SK-N-SH (cell line): Measurements from ENCODE around the gene FEZF1. TPM values are rescaled to one million over a fixed set of nuclear protein-coding genes. Genes with fewer than 3 reads are reported as not detected.

ENCODE experiments used
- CTCF ChIA-PET: fragments of 300-600, 350-600 bp; formaldehyde crosslinking; extraction: SDS; loops from one replicate; lab custom pipeline; 2021; lab: Yijun Ruan, JAX
- POLR2A ChIA-PET: fragments of 350-600 bp; sonication (Branson Sonifier 250); formaldehyde crosslinking; extraction: SDS; loops from one replicate; lab custom pipeline; 2020; ENCODE audit warnings: antibody characterized with exemption, inconsistent platforms; lab: Yijun Ruan, JAX
- DNase-seq: peaks from one replicate; pipeline ENCODE4 v3.0.0; 2012
- H2AFZ ChIP-seq: fragments of 200-600 bp; sonication (generic); 2 replicates; pipeline ENCODE4 v1.8.1; 2016; ENCODE audit warnings: antibody characterized with exemption, mild to moderate bottlenecking, low read depth
- H3F3A ChIP-seq: fragments of 200-600 bp; sonication (generic); replicated peaks from 2 replicates; pipeline ENCODE3; 2016; ENCODE audit warnings: antibody characterized with exemption, mild to moderate bottlenecking; ENCODE audit not compliant: insufficient read depth
- H3K27ac ChIP-seq, 2 experiments: fragments of 200-500 bp in 1 of 2; fragments of 200-600 bp in 1 of 2; sonication (Bioruptor generic) in 1 of 2; sonication (generic), shearing (Covaris generic) in 1 of 2; 2 replicates each; pipeline versions ENCODE4 v1.5.1 to v1.6.1; 2014 to 2016; ENCODE audit warnings: low read depth in 2 of 2, inconsistent platforms in 1 of 2, low read length in 1 of 2, mild to moderate bottlenecking in 1 of 2, mixed read lengths in 1 of 2
- H3K27me3 ChIP-seq: fragments of 200-600 bp; sonication (generic), shearing (Covaris generic); 2 replicates; pipeline ENCODE4 v1.6.1; 2016; ENCODE audit warnings: mixed run types; ENCODE audit not compliant: insufficient read depth
- H3K36me3 ChIP-seq, 2 experiments: fragments of 200-500 bp in 1 of 2; fragments of 200-600 bp in 1 of 2; sonication (Bioruptor generic) in 1 of 2; sonication (generic) in 1 of 2; replicated peaks in 1 of 2; 2 replicates each; pipeline versions ENCODE3 to v1.5.1; 2014 to 2016; ENCODE audit warnings: low read length in 1 of 2, mild to moderate bottlenecking in 1 of 2; ENCODE audit not compliant: insufficient read depth in 2 of 2, control insufficient read depth in 1 of 2
- H3K4me1 ChIP-seq, 2 experiments: fragments of 200-500 bp in 1 of 2; fragments of 200-600 bp in 1 of 2; sonication (Bioruptor generic) in 1 of 2; sonication (generic), shearing (Covaris generic) in 1 of 2; 2 replicates each; pipeline versions ENCODE4 v1.5.1 to v1.6.1; 2014 to 2016; ENCODE audit warnings: low read depth in 1 of 2, low read length in 1 of 2, mixed run types in 1 of 2; ENCODE audit not compliant: insufficient read depth in 2 of 2, control insufficient read depth in 1 of 2
- H3K4me2 ChIP-seq: fragments of 200-600 bp; sonication (generic), shearing (Covaris generic); 2 replicates; pipeline ENCODE4 v1.6.1; 2017; ENCODE audit warnings: mixed run types
- H3K4me3 ChIP-seq, 2 experiments: fragments of 200-500 bp in 1 of 2; fragments of 200-600 bp in 1 of 2; sonication (Bioruptor generic) in 1 of 2; sonication (generic), shearing (Covaris generic) in 1 of 2; 2 replicates each; pipeline versions ENCODE4 v1.5.1 to v1.8.1; 2014 to 2016; ENCODE audit warnings: low read depth in 2 of 2, inconsistent platforms in 1 of 2, low read length in 1 of 2, mild to moderate bottlenecking in 1 of 2, mixed read lengths in 1 of 2, moderate library complexity in 1 of 2
- H3K79me2 ChIP-seq: fragments of 200-600 bp; sonication (generic); 2 replicates; pipeline ENCODE4 v1.8.1; 2017; ENCODE audit warnings: mild to moderate bottlenecking; ENCODE audit not compliant: insufficient read depth
- H3K9ac ChIP-seq: fragments of 200-600 bp; sonication (generic); 2 replicates; pipeline ENCODE4 v1.6.1; 2017; ENCODE audit warnings: mixed run types
- H3K9me2 ChIP-seq: fragments of 200-600 bp; sonication (generic); 2 replicates; pipeline ENCODE4 v1.6.1; 2017; ENCODE audit warnings: mixed run types
- H3K9me3 ChIP-seq: fragments of 200-600 bp; sonication (generic); 2 replicates; pipeline ENCODE4 v1.6.1; 2017; ENCODE audit warnings: mixed run types, mild to moderate bottlenecking, moderate library complexity
- H4K20me1 ChIP-seq: fragments of 200-600 bp; sonication (generic); 2 replicates; pipeline ENCODE4 v1.6.1; 2017; ENCODE audit warnings: mild to moderate bottlenecking, mixed run types; ENCODE audit not compliant: insufficient read depth
- CTCF ChIP-seq: fragments of 200-600 bp; sonication (generic); IDR thresholded peaks from 2 replicates; pipeline ENCODE4 v1.6.1; 2017; ENCODE audit warnings: antibody characterized with exemption, mild to moderate bottlenecking, moderate library complexity
- EP300 ChIP-seq, 2 experiments: IDR thresholded peaks; 2 replicates each; pipeline versions ENCODE4 v1.4.0 to v1.6.1; 2012; ENCODE audit warnings: borderline replicate concordance in 1 of 2, low read depth in 1 of 2, low read length in 1 of 2
- NFIC ChIP-seq: IDR thresholded peaks from 2 replicates; pipeline ENCODE4 v1.4.0; 2012; ENCODE audit warnings: borderline replicate concordance
- POLR2AphosphoS5 ChIP-seq: IDR thresholded peaks from 2 replicates; pipeline ENCODE4 v1.6.1; 2012; ENCODE audit warnings: low read depth, low read length
- REST ChIP-seq: IDR thresholded peaks from 2 replicates; pipeline ENCODE4 v1.6.1; 2012; ENCODE audit warnings: mild to moderate bottlenecking, low read depth, low read length, moderate library complexity
- SIN3A ChIP-seq: IDR thresholded peaks from 2 replicates; pipeline ENCODE4 v1.6.1; 2012; ENCODE audit warnings: low read depth, mild to moderate bottlenecking, low read length, moderate library complexity, borderline replicate concordance
- SMC3 ChIP-seq: IDR thresholded peaks from 2 replicates; pipeline ENCODE4 v1.6.1; 2012; ENCODE audit warnings: low read depth, low read length, improper control_type of control experiment
- TEAD4 ChIP-seq: IDR thresholded peaks from 2 replicates; pipeline ENCODE4 v1.4.0; 2012; ENCODE audit warnings: mild to moderate bottlenecking, borderline replicate concordance; ENCODE audit not compliant: insufficient read depth
- ZBTB33 ChIP-seq: IDR thresholded peaks from 2 replicates; pipeline ENCODE4 v1.4.0; 2012; ENCODE audit warnings: low read depth, borderline replicate concordance
- WGBS: methylation state at CpG from one replicate; pipeline ENCODE4 v1.1.6; 2017; ENCODE audit warnings: low lambda C conversion rate; 5-methylcytosine and 5-hydroxymethylcytosine counted together
- polyA plus RNA-seq, 3 experiments: library from polyadenylated mRNA; depleted of rRNA; stranded (reverse); fragments of >200 nt; gene quantifications; 2 replicates each; pipeline ENCODE4 v1.2.3, GENCODE V29; 2012

FEZF1 gene
- polyA plus RNA-seq, 1 of the 3 experiments (the other 2 are of a cell fraction): not detected

GRCh38 chr7:122305475-122306319 lies 1.1 kb upstream of the FEZF1 start:
- H3K27ac ChIP-seq: no peak overlapping the region
- no peak overlapping the region for H2AFZ ChIP-seq
- H3K36me3 ChIP-seq: no peaks in the 10 kb centered on the region
- H3K9me2 ChIP-seq: no peaks in the 10 kb centered on the region
- no peaks in the 10 kb centered on the region for H3K79me2 ChIP-seq
- no peaks in the 10 kb centered on the region for H3K4me1 ChIP-seq
- no peaks in the 10 kb centered on the region for H3F3A ChIP-seq
- 8% methylated on average over 47 of the region's 65 CpGs for WGBS
- no peak overlapping the region for H3K9ac ChIP-seq
- H3K9me3 ChIP-seq: no peaks in the 10 kb centered on the region
- H3K27me3 ChIP-seq: peaks cover 96% of the 10 kb centered on the region
- ChIA-PET POLR2A (no interaction called here), CTCF (no interaction called here)
- no peak overlapping the region for H3K4me2 ChIP-seq
- DNase-seq: no peak
- TF ChIP-seq NFIC (no peak), EP300 (IDR thresholded peaks at IDR 0.05; ENCODE audit: borderline replicate concordance in 1 of 2, low read depth in 1 of 2, low read length in 1 of 2) (no peak), REST (no peak), SMC3 (no peak), SIN3A (no peak), CTCF (no peak), POLR2AphosphoS5 (no peak), TEAD4 (no peak), ZBTB33 (no peak)
- H4K20me1 ChIP-seq: no peaks in the 10 kb centered on the region
- H3K4me3 ChIP-seq: no peak overlapping the region
